A673 (cell line): Measurements from ENCODE around the gene HNRNPDL.

ENCODE experiments used
- CTCF ChIP-seq: fragments of 300-800, 200-600 bp; sonication (generic); conservative IDR thresholded peaks from 2 replicates; pipeline ENCODE4 v1.5.1; 2017; ENCODE audit warnings: low read depth, mild to moderate bottlenecking, antibody characterized with exemption, low read length, moderate library complexity, mixed read lengths
- EZH2 ChIP-seq: fragments of 200-600 bp; sonication (generic); IDR thresholded peaks from 2 replicates; pipeline ENCODE4 v1.6.1; 2017; ENCODE audit warnings: borderline replicate concordance, low read depth, mild to moderate bottlenecking, mixed read lengths, antibody characterized with exemption, low read length; ENCODE audit not compliant: poor library complexity, severe bottlenecking

DNA sequence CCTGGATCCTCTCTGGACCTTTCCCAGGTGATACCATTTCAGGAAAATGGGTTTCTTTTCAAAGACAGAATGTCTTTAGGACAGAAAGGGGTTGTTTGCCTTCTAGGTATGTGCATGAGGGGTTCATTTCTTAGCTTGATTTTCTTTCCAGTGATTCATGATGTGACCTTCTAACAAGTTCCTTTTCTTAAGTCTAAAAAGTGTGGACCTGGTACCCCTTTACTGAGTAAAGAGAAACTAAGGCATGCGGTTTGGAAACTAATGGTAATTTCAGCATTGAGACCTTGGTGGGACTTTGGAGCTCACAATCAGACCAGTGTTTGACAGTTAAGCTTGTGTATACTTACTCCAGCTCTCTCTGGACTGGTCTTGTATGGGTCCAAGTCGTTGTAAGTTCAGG is 8.8 kb upstream of the HNRNPDL start:
- TF ChIP-seq CTCF (no peak), EZH2 (no peak)
